Fibroblast of lung (primary cell): Measurements from ENCODE around the gene SH3TC1. TPM values are rescaled to one million over a fixed set of nuclear protein-coding genes. Genes with fewer than 3 reads are reported as not detected.

Experiments
- DNase-seq, 2 donors: peaks; one replicate each; pipeline versions ENCODE4 v3.0.0 to v3.0.0-alpha.2; 2010; ENCODE audit warnings: low read depth in 2 of 2
- H2AFZ ChIP-seq: 2 replicates; pipeline ENCODE4 v1.5.1; 2012; ENCODE audit warnings: low read length, control low read depth, inconsistent platforms
- H3K27ac ChIP-seq: 2 replicates; pipeline ENCODE4 v1.5.1; 2011; ENCODE audit warnings: low read length, control low read depth; ENCODE audit not compliant: insufficient read depth
- H3K27me3 ChIP-seq: 2 replicates; pipeline ENCODE4 v1.5.1; 2011; ENCODE audit warnings: mild to moderate bottlenecking, low read length; ENCODE audit not compliant: control insufficient read depth, insufficient read depth
- H3K36me3 ChIP-seq: 2 replicates; pipeline ENCODE4 v1.5.1; 2011; ENCODE audit warnings: low read length; ENCODE audit not compliant: control insufficient read depth, insufficient read depth
- H3K4me1 ChIP-seq: 2 replicates; pipeline ENCODE4 v1.5.1; 2011; ENCODE audit warnings: low read length; ENCODE audit not compliant: control insufficient read depth, insufficient read depth; ENCODE audit errors: extremely low read depth
- H3K4me2 ChIP-seq: 2 replicates; pipeline ENCODE4 v1.5.1; 2011; ENCODE audit warnings: low read length, control low read depth; ENCODE audit not compliant: insufficient read depth; ENCODE audit errors: extremely low read depth
- H3K4me3 ChIP-seq, 4 experiments: fragments of 200-600 bp in 1 of 4; sonication (generic) in 1 of 4; replicated peaks in 1 of 4; 2 replicates each; pipeline ENCODE4 v1.5.1; 2011 to 2016; ENCODE audit warnings: low read length in 4 of 4, low read depth in 3 of 4, mild to moderate bottlenecking in 3 of 4, control low read depth in 2 of 4, inconsistent platforms in 1 of 4, mixed read lengths in 1 of 4; ENCODE audit not compliant: insufficient read depth in 1 of 4; ENCODE audit errors: control extremely low read depth in 1 of 4
- H3K79me2 ChIP-seq: 2 replicates; pipeline ENCODE4 v1.5.1; 2012; ENCODE audit warnings: mild to moderate bottlenecking, low read length, inconsistent platforms; ENCODE audit not compliant: control insufficient read depth, insufficient read depth
- H3K9ac ChIP-seq: 2 replicates; pipeline ENCODE4 v1.5.1; 2011; ENCODE audit warnings: mild to moderate bottlenecking, low read length, control low read depth; ENCODE audit not compliant: insufficient read depth
- H3K9me3 ChIP-seq: 2 replicates; pipeline ENCODE4 v1.5.1; 2012; ENCODE audit warnings: low read depth, low read length; ENCODE audit not compliant: control insufficient read depth, insufficient read depth
- H4K20me1 ChIP-seq: 2 replicates; pipeline ENCODE4 v1.5.1; 2011; ENCODE audit warnings: low read length; ENCODE audit not compliant: control insufficient read depth, insufficient read depth; ENCODE audit errors: extremely low read depth
- CTCF ChIP-seq, 2 donors: IDR thresholded peaks in 1 of 2; conservative IDR thresholded peaks in 1 of 2; 1 replicate in 1 of 2; 2 replicates in 1 of 2; pipeline ENCODE4 v1.5.1; 2011 to 2012; ENCODE audit warnings: low read length in 2 of 2, control low read depth in 1 of 2, inconsistent platforms in 1 of 2, low read depth in 1 of 2, mild to moderate bottlenecking in 1 of 2
- EZH2 ChIP-seq: IDR thresholded peaks from 2 replicates; pipeline ENCODE4 v1.5.1; 2012; ENCODE audit warnings: low read length, control low read depth, mild to moderate bottlenecking; ENCODE audit errors: missing control alignments
- polyA plus RNA-seq, 2 donors: library from polyadenylated mRNA; depleted of rRNA in 1 of 2; stranded (reverse) in 1 of 2; unstranded in 1 of 2; fragments of >200 nt; gene quantifications; 2 replicates each; pipeline ENCODE4 v1.2.1, GENCODE V29; 2011 to 2012; ENCODE audit warnings: missing spikeins in 1 of 2
- total RNA-seq: library from RNA; depleted of rRNA; stranded (reverse); fragments of >200 nt; gene quantifications from 2 replicates; pipeline ENCODE4 v1.2.1, GENCODE V29; 2014

SH3TC1 gene
- total and polyA plus RNA-seq, 2 donors (not counting 1 experiment from before 2014, with no cell fraction given), result 3.3 to 11.6 TPM

GRCh38 chr4:8251110-8251883, 52.2 kb downstream of the SH3TC1 start:
- no peak overlapping the region for H2AFZ ChIP-seq
- H3K9me3 ChIP-seq, result no peaks in the 10 kb centered on the region
- H3K4me1 ChIP-seq, result peaks cover 2% of the 10 kb centered on the region
- no peak for TF ChIP-seq EZH2
- no peak overlapping the region for H3K9ac ChIP-seq
- H3K79me2 ChIP-seq, result no peaks in the 10 kb centered on the region
- H3K4me2 ChIP-seq, result no peak overlapping the region
- DNase-seq, result no peak
- H3K27ac ChIP-seq, result no peak overlapping the region
- no peaks in the 10 kb centered on the region for H4K20me1 ChIP-seq
- H3K36me3 ChIP-seq, result no peaks in the 10 kb centered on the region
- peaks cover 4% of the 10 kb centered on the region for H3K27me3 ChIP-seq
- H3K4me3 ChIP-seq, result no peak overlapping the region

GRCh38 chr4:8252301-8253173, 53.4 kb downstream of the SH3TC1 start:
- no peak overlapping the region for H3K9ac ChIP-seq
- no peak overlapping the region for H3K4me3 ChIP-seq
- TF ChIP-seq EZH2, result no peak
- no peak for TF ChIP-seq CTCF (conservative IDR thresholded peaks at IDR 0.05 in 1 of 2, IDR thresholded peaks at IDR 0.05 in 1 of 2; ENCODE audit: low read depth in 1 of 2, low read length in 2 of 2)
- H3K4me2 ChIP-seq, result no peak overlapping the region
- no peak overlapping the region for H3K27ac ChIP-seq
- H4K20me1 ChIP-seq, result no peaks in the 10 kb centered on the region
- H2AFZ ChIP-seq, result no peak overlapping the region
- H3K27me3 ChIP-seq, result no peaks in the 10 kb centered on the region
- no peaks in the 10 kb centered on the region for H3K4me1 ChIP-seq
- DNase-seq, result peak; percentile 67 to 80
- no peaks in the 10 kb centered on the region for H3K9me3 ChIP-seq
- H3K36me3 ChIP-seq, result no peaks in the 10 kb centered on the region
- H3K79me2 ChIP-seq, result no peaks in the 10 kb centered on the region

GRCh38 chr4:8254076-8254475, 55.0 kb downstream of the SH3TC1 start:
- DNase-seq, result no peak

More at GRCh38 chr4:8254076-8254475, 55.0 kb downstream of the SH3TC1 start:
- no peaks in the 10 kb centered on the region for H4K20me1 ChIP-seq
- H3K9me3 ChIP-seq, result no peaks in the 10 kb centered on the region
- no peak overlapping the region for H3K4me3 ChIP-seq
- H3K27me3 ChIP-seq, result peaks cover 2% of the 10 kb centered on the region
- no peak overlapping the region for H3K27ac ChIP-seq
- H3K79me2 ChIP-seq, result no peaks in the 10 kb centered on the region
- H3K9ac ChIP-seq, result no peak overlapping the region
- H2AFZ ChIP-seq, result no peak overlapping the region
- H3K4me2 ChIP-seq, result no peak overlapping the region
- no peaks in the 10 kb centered on the region for H3K36me3 ChIP-seq
- H3K4me1 ChIP-seq, result no peaks in the 10 kb centered on the region
- TF ChIP-seq CTCF (conservative IDR thresholded peaks at IDR 0.05 in 1 of 2, IDR thresholded peaks at IDR 0.05 in 1 of 2; ENCODE audit: low read depth in 1 of 2, low read length in 2 of 2) (no peak), EZH2 (no peak)
